ENCODE data around the gene TLE3.

The TLE3 gene

DNA sequence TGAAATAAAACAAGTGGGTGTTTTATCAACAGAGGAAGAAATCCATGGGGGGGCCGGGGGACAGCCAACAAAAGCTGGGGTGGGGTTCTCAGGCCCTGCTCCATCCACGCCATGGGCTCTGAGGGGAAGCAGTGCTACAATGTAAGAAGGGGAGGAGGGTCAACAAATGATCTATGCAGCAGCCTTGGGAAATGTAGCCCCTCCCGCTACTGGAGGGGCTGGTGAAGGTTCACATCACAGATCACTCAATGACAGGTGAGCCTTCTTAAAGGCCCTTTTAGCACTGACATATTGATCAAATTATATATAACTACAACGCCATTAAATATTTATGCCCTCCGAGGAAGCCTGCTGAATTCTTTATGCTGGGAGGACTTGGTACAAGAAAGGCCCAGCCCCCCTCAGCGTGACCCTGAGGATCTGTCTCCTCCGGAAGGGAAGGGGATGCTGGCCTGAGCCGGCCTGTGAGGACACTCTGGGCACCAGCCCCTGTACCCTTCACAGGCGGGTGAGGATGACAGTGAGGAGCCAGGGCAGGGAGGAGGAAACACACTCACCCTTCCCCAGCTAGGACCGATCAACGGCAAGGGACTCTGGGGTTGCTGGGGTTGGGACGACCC is 15.3 kb downstream of the TLE3 start:
- DNase-seq: no peak

- DNase-seq: no peak
Measured at GRCh38 chr15:70081612-70082011, 16.1 kb downstream of the TLE3 start.

GRCh38 chr15:70080347-70080746 is 17.4 kb downstream of the TLE3 start:
- DNase-seq: no peak

DNA sequence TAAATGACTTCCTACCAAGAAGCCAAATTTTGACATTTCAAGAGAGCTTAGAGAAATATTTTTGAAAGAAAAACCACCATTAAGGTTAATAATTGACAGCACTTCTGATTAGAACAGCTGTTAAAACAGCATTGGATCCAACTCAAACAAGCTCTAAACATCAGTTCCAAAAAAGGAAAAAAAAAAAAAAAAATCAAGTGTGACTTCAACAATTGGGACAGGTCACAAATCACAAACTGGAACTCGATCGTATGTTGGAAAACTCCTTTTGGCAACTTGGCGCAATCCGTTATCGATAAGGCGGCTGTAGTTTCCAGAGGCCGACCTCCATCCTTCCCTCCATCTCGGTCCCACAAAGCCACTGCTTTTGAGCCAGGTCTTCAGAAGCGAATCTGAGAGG is 17.8 kb downstream of the TLE3 start:
- no peak for DNase-seq

DNA sequence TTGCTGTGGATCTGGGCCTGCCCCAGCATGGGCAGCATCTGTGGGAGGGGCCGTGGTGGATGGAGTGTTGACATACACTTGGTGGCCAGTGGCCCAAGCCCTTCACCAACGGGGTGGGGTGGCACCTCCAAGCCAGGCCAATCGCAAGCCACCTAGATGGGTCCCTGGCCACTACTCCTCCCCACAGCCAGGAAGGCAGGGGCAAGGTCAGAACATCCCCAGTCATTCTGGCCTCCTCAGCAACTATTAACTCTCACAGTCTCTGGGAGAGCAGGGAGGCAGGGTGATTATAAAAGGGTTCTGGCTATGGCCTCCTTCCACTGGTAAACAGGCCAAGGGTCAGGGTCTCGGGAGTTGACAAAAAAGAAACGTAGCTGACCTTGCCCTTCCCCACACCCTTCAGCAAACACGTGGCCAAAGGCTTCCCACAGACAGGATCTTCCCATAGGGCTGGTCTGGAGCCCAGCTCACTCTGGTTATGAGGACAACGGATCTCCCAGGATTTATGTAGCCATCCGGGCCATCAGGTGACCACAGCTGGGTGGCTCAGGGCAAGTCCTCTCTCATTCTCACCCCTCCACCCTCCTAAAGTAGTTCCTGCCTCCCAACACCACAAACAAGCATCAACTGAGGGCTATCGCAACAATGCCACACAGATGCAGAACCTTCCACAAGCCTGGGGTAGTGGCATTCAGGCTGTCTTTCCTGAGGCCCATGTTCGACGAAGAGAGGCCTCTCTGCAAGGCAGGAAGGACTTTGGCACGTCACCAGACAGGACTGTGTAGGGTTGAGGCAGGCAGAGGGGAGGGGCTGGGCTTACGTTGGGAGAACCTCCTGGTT is 18.9 kb downstream of the TLE3 start:
- no peak for DNase-seq

DNA sequence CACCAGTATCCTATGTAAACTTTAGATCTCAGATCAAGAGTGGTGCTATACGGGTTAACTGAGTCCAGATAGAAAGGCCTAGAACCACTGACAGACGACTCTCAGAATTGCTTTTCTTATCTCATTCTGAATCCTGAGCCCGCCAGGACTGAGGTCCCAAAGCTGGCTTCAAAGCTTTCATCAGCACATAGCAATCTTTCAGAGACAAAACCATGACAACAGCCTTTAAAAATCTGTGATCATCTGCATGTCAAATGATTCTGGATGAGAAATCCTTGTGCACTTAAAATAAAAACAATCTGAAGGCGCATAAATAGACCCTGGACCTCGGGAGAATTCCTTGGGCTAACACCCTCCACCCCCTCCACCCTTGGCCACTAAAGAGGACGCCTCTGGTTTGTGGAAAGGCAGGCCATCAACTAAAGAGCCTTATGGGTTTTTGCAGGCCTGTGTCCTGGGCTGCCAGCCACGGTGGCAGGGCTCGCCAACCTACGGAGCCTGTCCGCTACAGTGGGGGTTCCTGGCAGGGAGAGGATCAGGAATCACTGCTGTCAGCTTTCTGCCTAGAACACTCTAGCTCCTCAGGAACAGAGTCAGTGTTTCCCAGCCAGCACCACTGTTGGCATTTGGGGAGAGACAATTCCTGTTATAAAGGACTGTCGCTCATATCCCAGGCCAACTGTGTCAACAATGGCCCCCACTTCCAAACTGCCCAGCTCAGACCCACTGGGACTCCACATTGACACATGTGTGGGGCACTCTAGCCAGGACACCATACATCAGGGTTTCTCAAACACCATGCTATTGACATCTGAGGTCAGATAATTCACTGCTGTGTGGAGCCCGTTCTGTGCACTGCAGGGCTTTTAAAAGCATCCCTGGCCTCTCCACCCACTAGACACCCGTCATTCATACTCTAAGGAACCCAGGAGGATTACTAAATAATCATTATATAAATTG is 20.2 kb downstream of the TLE3 start:
- no peak for DNase-seq

DNA sequence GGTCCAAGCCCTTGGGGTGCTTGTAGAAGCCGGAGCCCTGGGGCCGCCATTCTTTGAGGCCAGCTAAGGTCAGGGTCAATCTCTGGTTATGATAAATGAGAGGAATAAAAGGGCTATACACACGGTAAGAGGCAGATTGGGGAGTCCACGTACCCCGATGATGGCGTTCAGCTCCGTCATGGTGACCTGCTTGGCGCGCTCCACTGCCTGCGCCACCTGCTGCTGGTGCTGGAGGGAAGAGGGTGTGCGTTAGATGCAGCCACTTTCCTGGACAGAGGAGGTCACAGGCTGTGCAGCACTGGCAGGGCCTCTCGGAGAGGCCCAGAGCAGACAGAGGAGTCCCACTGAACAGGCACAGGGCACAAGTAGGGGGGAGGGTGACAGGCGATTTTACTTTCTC is 23.3 kb downstream of the TLE3 start:
- DNase-seq: no peak

- no peak for DNase-seq
Measured at GRCh38 chr15:70072479-70072878, 25.2 kb downstream of the TLE3 start.

DNA sequence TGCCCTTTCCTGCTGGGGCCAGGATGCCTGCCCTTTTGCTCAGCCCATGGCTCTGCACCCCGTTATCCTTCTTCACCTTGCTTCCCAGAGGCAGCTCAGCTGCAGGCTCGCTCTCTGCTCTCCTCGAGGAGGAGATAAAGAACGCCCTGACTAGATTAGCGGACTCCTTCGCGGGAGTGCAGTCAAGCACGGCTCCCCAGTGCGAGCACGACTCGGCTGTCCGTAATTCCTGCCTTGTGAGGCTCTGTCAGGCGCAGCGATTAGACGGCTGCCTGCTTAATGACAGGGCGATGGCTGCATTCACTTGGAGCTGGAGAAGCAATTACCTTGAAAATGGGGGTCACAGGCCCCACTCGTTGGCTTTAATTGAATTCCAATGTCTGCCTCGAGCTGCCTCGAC is 25.9 kb downstream of the TLE3 start:
- no peak for DNase-seq

DNA sequence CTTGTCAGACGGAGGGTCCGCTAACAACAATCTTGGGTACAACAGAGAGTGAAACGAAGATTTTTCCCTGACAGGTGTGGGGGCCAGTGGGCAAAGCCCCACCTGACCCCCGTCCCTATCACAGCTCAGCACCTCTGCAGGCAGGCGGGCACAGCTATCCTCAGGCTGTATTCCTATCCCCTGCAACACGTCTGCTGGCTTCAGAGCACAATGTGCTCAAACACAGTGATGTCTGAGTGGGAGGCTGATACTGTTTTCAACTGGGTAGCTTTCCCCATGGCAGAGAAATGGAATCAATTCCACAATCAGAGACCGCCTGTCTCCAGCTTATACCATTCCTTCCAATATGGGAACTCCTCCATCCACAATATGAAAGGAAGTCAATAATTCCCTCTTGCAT is 28.0 kb downstream of the TLE3 start:
- no peak for DNase-seq

DNA sequence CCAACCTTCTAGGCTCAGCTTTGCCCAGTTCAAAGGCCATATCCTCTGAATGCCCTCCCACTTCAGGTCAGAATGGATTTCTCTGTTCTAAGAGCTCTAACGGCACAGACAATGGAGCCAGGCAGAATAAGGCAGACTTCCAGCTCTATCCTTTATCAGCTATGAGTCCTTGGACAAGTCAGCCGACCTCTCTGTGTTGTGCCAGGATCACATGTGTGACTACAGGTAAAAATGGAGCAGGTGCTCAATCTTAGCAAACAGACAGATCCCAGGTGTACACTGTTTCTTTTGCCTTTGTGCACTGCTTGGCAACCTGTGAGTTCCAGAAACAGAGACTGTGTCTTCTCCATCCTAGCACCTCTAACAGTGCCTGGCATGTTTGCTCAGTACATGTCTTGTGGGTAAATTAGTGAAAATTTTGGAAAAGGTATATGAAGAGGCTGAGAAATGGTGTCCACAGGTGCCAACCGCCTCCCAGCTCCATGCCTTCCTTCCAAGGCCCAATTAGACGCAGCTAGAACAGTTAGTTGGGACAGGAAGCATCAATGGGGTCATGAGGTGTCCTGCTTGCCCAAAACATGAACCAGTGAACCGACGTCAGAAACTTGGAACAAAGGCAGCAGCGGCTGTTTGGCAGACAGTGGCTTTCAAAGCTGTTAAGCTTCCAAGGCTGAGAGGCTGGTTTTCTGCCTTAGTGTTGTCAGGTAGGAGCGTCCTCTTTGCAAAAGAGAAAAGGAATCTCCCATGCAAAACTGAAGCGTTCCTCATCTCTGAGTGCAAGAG is 28.7 kb downstream of the TLE3 start:
- DNase-seq: no peak

DNA sequence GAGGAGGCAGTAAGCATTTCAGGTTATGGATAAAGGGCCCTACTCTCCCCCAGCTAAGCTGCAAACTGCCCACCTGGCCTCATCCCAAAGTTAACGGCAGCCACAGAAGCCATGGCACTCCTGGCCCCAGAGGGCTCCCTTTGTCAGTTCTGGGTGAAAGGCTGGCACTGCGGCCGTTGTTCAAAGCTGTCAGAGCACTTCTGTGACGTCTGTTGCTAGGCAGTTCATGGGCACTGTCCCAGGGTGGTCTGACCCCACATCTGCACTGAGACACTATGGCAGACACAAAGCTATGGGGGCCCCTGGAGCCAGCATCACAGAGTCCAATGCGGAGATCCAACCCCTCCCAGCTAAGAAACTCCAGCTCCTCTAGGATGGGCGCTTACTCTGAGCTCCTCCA is 30.0 kb downstream of the TLE3 start:
- no peak for DNase-seq

DNA sequence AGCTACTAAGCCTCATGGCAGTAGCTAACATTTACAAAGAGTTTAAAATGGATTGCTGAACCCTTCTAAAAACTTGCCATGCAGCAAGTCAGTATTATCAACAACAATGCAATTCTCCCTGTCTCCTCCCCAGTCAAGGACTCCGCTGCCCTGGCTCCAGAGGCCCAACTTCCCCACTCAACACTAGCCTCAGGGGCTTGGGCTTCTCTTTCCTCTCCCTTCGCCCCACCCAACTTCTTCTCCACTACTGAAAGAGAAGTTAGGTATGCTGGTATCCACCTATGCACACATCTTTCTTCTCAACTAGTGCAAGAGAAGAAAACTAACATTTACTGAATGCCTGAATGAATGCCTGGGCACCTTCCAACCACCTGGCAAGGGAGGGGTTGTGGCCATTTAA is 30.7 kb downstream of the TLE3 start:
- DNase-seq: no peak

DNA sequence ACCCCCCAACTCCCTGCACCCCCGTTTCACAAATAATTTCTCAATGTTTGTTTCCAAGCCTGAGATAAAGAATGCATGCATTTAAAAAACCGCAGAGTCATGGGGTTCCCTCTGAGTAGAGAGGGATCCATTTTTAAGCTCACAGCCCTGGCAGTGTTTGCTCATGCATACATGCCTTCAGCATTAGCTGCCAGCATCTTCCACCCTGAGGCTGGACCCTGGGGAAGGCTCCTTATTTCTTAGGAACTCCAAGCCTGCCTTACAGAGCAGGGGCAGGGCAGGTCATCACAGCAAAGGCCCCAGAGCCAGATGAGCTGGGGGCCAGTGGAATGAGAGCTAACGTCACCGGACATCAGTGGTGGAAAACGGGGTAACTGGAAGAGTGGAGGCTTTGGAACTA is 31.3 kb downstream of the TLE3 start:
- DNase-seq: no peak

- no peak for DNase-seq
Measured at GRCh38 chr15:70066004-70066403, 31.7 kb downstream of the TLE3 start.

DNA sequence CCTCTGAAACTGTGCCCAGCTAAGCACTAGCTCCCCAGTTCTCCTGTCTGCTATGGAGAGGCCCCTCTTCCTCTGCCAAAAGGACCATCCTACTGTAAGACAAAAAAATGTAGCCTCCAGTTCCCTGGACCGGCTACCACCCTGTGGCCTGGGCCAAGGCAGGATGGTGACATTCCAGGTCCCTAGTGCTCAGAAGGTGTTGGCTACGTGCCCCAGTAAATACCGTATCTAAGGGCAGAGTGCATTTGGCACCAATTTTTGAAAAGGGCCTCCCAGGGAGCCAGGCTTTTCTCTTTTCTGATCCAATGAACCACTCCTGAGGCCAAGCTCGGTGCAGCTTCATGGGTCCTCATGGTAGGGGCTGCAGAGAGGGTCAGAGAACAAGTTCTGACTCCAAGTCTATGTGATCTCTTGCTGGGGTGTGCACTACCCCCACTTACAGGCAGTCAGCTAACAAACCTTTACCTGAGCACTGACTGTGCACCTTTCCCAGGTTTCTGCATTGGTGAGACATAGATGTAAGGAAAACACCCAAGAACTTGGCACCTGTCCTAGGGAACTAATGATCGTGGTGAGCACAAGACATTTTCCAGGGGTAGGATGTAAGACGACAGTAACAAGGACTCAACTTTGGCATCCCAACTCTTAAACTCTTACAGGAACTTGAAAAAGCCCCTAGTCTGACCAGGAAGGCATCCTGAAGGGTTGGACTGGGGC is 32.6 kb downstream of the TLE3 start:
- DNase-seq: no peak

DNA sequence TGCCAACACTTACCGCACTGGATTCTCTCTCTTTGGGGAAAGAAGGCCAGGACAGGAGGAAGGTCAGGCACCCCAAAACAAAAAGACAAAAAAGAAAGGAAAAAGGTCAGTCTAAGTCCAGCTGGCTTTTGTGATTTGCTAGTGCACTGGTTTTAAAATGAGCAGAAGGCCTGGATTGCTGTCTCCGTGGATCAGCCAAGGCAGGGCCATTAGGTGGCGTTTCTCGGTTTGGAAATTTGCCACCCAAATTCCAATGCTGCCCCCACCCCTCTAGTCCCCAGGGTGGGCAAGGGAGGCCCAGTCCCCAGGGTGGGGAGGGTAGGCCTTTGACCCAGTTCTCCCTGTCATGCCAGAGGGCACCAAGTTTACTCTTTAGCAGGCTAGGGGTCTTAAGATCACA is 33.3 kb downstream of the TLE3 start:
- DNase-seq: no peak

GRCh38 chr15:70063980-70064379 is 33.7 kb downstream of the TLE3 start:
- no peak for DNase-seq

DNA sequence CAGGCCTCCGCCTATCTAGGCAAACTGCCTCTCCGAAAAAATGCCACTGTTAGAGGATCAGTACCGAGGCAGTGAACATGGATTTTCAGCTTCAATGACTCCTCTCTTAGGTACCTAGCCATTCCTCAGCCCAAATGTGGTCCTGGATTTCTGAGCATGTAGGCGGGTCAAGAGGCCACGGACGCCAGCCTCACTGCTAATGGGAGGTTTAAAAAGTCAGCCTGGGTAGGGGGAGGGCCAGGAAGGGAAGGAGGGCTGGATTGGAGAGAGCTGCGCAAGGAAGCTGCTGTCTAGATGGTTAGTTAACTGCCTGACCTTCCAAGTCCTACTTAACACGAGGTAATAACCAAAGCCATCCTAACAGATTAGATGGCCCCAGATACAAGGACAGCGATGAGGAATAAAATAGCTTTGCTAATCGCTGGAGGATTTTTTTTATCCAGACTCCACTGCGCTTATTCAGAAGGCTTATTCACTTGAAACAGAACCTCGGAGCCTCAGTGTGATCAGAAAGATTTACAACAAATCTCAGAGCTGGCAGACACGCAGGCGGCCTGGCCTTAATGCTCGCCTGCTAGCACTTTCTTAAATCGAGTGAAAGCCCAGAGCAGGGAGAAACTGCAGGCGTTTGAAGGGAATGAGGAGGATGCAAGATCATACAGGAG is 34.3 kb downstream of the TLE3 start:
- DNase-seq: no peak

DNA sequence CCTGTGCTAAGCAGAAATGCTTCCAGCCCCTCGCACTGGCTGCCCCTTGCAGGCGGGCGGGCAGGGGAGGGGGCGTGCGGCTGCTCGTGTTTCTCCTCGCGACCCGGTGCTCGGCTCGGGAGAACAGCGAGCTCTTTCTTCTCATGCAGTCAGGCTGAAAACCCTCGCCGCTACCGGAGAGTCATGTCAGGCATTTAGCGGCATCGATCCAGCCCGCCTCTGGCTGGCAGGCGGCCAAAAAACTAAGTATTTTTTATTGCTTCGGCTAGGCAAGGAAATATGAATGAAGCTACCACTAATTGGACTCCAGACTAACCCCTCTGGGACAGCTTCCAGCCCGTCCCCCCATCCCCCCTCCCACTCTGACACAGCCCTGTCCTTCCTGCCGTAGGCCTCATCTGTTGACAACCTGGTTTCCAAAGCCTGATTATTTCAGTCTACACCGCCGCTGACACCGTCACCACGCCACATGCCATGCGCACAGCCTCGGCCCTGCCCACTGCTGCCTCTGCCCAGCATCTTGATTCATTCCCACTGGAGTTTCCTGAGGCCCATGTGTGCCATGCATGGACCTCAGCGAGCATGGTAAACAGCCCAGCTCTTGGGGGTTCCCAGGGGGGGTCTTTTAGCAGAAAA is 35.3 kb downstream of the TLE3 start:
- no peak for DNase-seq

DNA sequence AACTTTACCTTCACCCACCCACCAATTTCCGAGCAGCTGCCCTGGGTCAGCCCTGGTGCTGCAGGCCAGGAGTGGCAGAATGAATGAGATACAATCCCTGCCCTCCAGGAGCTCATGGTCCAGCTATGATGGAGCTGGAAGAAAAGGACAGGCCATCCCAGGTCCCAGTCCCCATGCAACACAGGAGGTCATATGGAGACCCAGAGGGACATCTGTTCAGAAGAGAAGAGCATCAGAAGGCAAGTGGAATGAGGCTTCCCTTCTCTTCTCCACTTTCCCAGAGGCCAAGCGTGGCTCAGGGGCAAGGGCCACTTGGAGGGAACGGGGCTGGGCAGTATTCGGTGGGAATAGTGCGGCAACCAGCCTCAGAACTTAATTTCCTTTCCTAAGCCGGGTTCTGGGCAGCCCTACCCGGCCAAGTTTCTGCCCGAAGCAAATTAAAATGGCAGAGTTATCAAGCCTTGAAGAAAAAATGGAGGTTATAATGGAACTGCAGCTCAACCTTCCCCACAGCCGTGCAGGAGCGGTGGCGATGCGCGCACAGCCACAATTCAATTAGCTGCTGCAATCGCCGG is 35.9 kb downstream of the TLE3 start:
- no peak for DNase-seq
